Loucy (cell line): Measurements from ENCODE around the gene MGA.

Experiments used
- EZH2phosphoT487 ChIP-seq: fragments of 200-600 bp; IDR thresholded peaks from 2 replicates; pipeline ENCODE4 v1.6.1; 2018; ENCODE audit warnings: antibody characterized with exemption, mild to moderate bottlenecking, moderate library complexity, borderline replicate concordance
- TF ChIP-seq, protein P1 (sequence below): fragments of 200-600 bp; sonication (generic); conservative IDR thresholded peaks from 2 replicates; pipeline ENCODE4 v1.5.1; 2014; ENCODE audit warnings: mild to moderate bottlenecking, antibody characterized with exemption, low read length

DNA sequence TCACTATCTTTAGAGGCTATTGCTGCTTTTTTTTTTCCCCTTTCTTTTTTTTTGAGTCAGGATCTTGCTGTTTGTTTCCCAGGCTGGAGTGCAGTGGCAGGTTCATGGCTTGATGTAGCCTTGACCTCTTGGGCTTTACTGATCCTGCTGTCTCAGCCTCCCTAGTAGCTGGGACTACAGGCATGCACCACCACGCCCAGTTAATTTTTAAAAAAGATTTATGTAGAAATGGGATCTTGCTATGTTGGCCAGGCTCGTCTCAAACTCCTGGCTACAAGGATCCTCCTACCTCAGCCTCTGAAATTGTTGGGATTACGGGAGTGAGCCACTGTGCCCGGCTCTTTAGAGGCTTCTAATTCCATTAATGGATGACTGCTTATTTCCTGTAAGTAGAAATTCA is 15.1 kb downstream of the MGA start:
- TF ChIP-seq, protein P1, sequence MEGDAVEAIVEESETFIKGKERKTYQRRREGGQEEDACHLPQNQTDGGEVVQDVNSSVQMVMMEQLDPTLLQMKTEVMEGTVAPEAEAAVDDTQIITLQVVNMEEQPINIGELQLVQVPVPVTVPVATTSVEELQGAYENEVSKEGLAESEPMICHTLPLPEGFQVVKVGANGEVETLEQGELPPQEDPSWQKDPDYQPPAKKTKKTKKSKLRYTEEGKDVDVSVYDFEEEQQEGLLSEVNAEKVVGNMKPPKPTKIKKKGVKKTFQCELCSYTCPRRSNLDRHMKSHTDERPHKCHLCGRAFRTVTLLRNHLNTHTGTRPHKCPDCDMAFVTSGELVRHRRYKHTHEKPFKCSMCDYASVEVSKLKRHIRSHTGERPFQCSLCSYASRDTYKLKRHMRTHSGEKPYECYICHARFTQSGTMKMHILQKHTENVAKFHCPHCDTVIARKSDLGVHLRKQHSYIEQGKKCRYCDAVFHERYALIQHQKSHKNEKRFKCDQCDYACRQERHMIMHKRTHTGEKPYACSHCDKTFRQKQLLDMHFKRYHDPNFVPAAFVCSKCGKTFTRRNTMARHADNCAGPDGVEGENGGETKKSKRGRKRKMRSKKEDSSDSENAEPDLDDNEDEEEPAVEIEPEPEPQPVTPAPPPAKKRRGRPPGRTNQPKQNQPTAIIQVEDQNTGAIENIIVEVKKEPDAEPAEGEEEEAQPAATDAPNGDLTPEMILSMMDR: no peak
- TF ChIP-seq EZH2phosphoT487: no peak
